CD14-positive monocyte (primary cell): Measurements from ENCODE around the gene SLC20A1. TPM values are rescaled to one million over a fixed set of nuclear protein-coding genes. Genes with fewer than 3 reads are reported as not detected.

Experiments used
- DNase-seq, 3 donors: peaks; one replicate each; pipeline ENCODE4 v3.0.0-alpha.2; 2011 to 2022
- H2AFZ ChIP-seq: 2 replicates; pipeline ENCODE4 v1.6.0; 2012; ENCODE audit warnings: mild to moderate bottlenecking, low read depth, low read length, inconsistent platforms; ENCODE audit not compliant: insufficient read depth, poor library complexity, severe bottlenecking
- H3K27ac ChIP-seq, 2 donors: 1 replicate in 1 of 2; 2 replicates in 1 of 2; pipeline ENCODE4 v1.5.1; 2012 to 2013; ENCODE audit warnings: low read length in 2 of 2, control low read depth in 1 of 2, inconsistent platforms in 1 of 2, low read depth in 1 of 2, mild to moderate bottlenecking in 1 of 2
- H3K27me3 ChIP-seq, 2 donors: one replicate each; pipeline versions ENCODE4 v1.6.0 to v1.6.1; 2011 to 2013; ENCODE audit warnings: low read length in 2 of 2; ENCODE audit not compliant: control insufficient read depth in 2 of 2, insufficient read depth in 2 of 2
- H3K36me3 ChIP-seq, 2 donors: replicated peaks in 1 of 2; 1 replicate in 1 of 2; 2 replicates in 1 of 2; pipeline versions ENCODE4 v1.5.1 to v1.6.1; 2012 to 2013; ENCODE audit warnings: low read length in 2 of 2, control low read depth in 1 of 2, inconsistent platforms in 1 of 2, mild to moderate bottlenecking in 1 of 2; ENCODE audit not compliant: insufficient read depth in 2 of 2, control insufficient read depth in 1 of 2
- H3K4me1 ChIP-seq, 2 donors: 1 replicate in 1 of 2; 2 replicates in 1 of 2; pipeline versions ENCODE4 v1.5.1 to v1.6.1; 2012 to 2013; ENCODE audit warnings: low read length in 2 of 2, control low read depth in 1 of 2, inconsistent platforms in 1 of 2, mild to moderate bottlenecking in 1 of 2, moderate library complexity in 1 of 2; ENCODE audit not compliant: insufficient read depth in 2 of 2, control insufficient read depth in 1 of 2
- H3K4me2 ChIP-seq: replicated peaks from 2 replicates; pipeline ENCODE3; 2012; ENCODE audit warnings: low read length, moderate library complexity, mild to moderate bottlenecking; ENCODE audit not compliant: poor library complexity, severe bottlenecking; ENCODE audit errors: extremely low read depth
- H3K4me3 ChIP-seq, 3 experiments: fragments of 200-600 bp in 1 of 3; sonication (generic) in 1 of 3; replicated peaks in 1 of 3; 1 replicate in 2 of 3; 2 replicates in 1 of 3; pipeline ENCODE4 v1.5.1; 2011 to 2013; ENCODE audit warnings: low read length in 3 of 3, mild to moderate bottlenecking in 3 of 3, control low read depth in 2 of 3, low read depth in 2 of 3, inconsistent platforms in 1 of 3, moderate library complexity in 1 of 3
- H3K79me2 ChIP-seq: 2 replicates; pipeline ENCODE4 v1.6.0; 2012; ENCODE audit warnings: mild to moderate bottlenecking, control low read depth, inconsistent platforms, low read length, moderate library complexity; ENCODE audit not compliant: insufficient read depth
- H3K9ac ChIP-seq: 2 replicates; pipeline ENCODE4 v1.6.0; 2017; ENCODE audit warnings: low read length, mild to moderate bottlenecking; ENCODE audit not compliant: insufficient read depth, poor library complexity, severe bottlenecking
- H3K9me3 ChIP-seq, 2 donors: replicated peaks in 1 of 2; 1 replicate in 1 of 2; 2 replicates in 1 of 2; pipeline versions ENCODE4 v1.5.1 to v1.6.1; 2012 to 2013; ENCODE audit warnings: low read length in 2 of 2, control low read depth in 1 of 2; ENCODE audit not compliant: control insufficient read depth in 1 of 2, insufficient read depth in 1 of 2
- H4K20me1 ChIP-seq: 2 replicates; pipeline ENCODE4 v1.6.0; 2012; ENCODE audit warnings: mild to moderate bottlenecking, low read length, control low read depth, moderate library complexity; ENCODE audit not compliant: insufficient read depth
- H3K27ac Mint-ChIP-seq, 7 donors: one replicate each; pipeline ENCODE4 v1.8.0; 2020; ENCODE audit warnings: mild to moderate bottlenecking in 7 of 7, mixed read lengths in 7 of 7, moderate library complexity in 6 of 7, inconsistent platforms in 2 of 7
- H3K27me3 Mint-ChIP-seq, 3 donors: one replicate each; pipeline ENCODE4 v1.8.0; 2021 to 2022; ENCODE audit warnings: low read depth in 3 of 3, mild to moderate bottlenecking in 3 of 3, mixed read lengths in 3 of 3, moderate library complexity in 3 of 3, inconsistent platforms in 1 of 3
- H3K36me3 Mint-ChIP-seq, 2 donors: one replicate each; pipeline ENCODE4 v1.8.0; 2020; ENCODE audit warnings: mixed read lengths in 2 of 2, inconsistent platforms in 1 of 2, mild to moderate bottlenecking in 1 of 2
- H3K4me1 Mint-ChIP-seq: one replicate; pipeline ENCODE4 v1.8.0; 2020; ENCODE audit warnings: mild to moderate bottlenecking, mixed read lengths
- H3K4me3 Mint-ChIP-seq, 2 donors: one replicate each; pipeline ENCODE4 v1.8.0; 2020; ENCODE audit warnings: mild to moderate bottlenecking in 2 of 2, mixed read lengths in 2 of 2, moderate library complexity in 1 of 2
- H3K9me3 Mint-ChIP-seq, 7 donors: one replicate each; pipeline ENCODE4 v1.8.0; 2020 to 2022; ENCODE audit warnings: mixed read lengths in 7 of 7, mild to moderate bottlenecking in 6 of 7, moderate library complexity in 6 of 7, inconsistent platforms in 2 of 7
- CTCF ChIP-seq: fragments of 200-600 bp; IDR thresholded peaks from one replicate; pipeline ENCODE4 v1.8.0; 2022; ENCODE audit warnings: antibody characterized with exemption, mild to moderate bottlenecking
- WGBS: methylation state at CpG from one replicate; pipeline ENCODE4 v1.1.5; 2013; ENCODE audit warnings: missing lambda C conversion rate; ENCODE audit not compliant: insufficient coverage; 5-methylcytosine and 5-hydroxymethylcytosine counted together
- intact Hi-C, 2 donors: fragments of 100-400 bp; cut with micrococcal nuclease; formaldehyde crosslinking; loops; one replicate each; pipeline versions ENCODE4 v1.15.0 to v1.15.1; 2023
- polyA plus RNA-seq, 3 donors: library from polyadenylated mRNA; depleted of rRNA in 1 of 3; unstranded in 2 of 3; stranded (reverse) in 1 of 3; fragments of 300-500 nt in 2 of 3; fragments of >200 nt in 1 of 3; fragmentation: Illumina TruSeq in 2 of 3; gene quantifications; 1 replicate in 2 of 3; 2 replicates in 1 of 3; pipeline ENCODE4 v1.2.3, GENCODE V29; 2012 to 2021

SLC20A1 gene
- polyA plus RNA-seq, 3 donors: 16.1 to 112 (median 36.3) TPM

GRCh38 chr2:112633708-112634107 is 12.0 kb upstream of the SLC20A1 start:
- Mint-ChIP-seq H3K36me3 (no peaks in the 10 kb centered on the region), H3K27ac (peak overlapping the region in 1 of 7 donors; percentile 65), H3K4me1 (peaks cover 62% of the 10 kb centered on the region), H3K27me3 (peaks cover 2 to 6% (median 2%) of the 10 kb centered on the region in 3 donors), H3K9me3 (no peaks in the 10 kb centered on the region), H3K4me3 (no peak overlapping the region)
- DNase-seq: no peak
- Histone ChIP-seq H3K4me3 (no peak overlapping the region), H2AFZ (no peak overlapping the region), H3K9ac (no peak overlapping the region), H3K27ac (no peak overlapping the region), H3K9me3 (no peaks in the 10 kb centered on the region), H3K27me3 (no peaks in the 10 kb centered on the region), H4K20me1 (no peaks in the 10 kb centered on the region), H3K79me2 (no peaks in the 10 kb centered on the region), H3K4me1 (peaks cover 41 to 59% of the 10 kb centered on the region in 2 donors), H3K4me2 (no peak overlapping the region), H3K36me3 (no peaks in the 10 kb centered on the region)
- 100% methylated on average over 1 of the region's 5 CpGs for WGBS
- no peak for TF ChIP-seq CTCF
- intact Hi-C loops: no loop called here

- H3K36me3 Mint-ChIP-seq: no peaks in the 10 kb centered on the region
- Histone ChIP-seq H3K4me3 (no peak overlapping the region), H3K36me3 (no peaks in the 10 kb centered on the region), H3K27ac (no peak overlapping the region), H3K9me3 (no peaks in the 10 kb centered on the region), H4K20me1 (no peaks in the 10 kb centered on the region), H3K9ac (no peak overlapping the region), H3K27me3 (no peaks in the 10 kb centered on the region), H3K4me2 (no peak overlapping the region), H2AFZ (no peak overlapping the region), H3K79me2 (no peaks in the 10 kb centered on the region), H3K4me1 (peaks cover 35 to 53% of the 10 kb centered on the region in 2 donors)
- no peak for DNase-seq
- no peak overlapping the region for H3K4me3 Mint-ChIP-seq
- 93% methylated on average over 12 of the region's 16 CpGs for WGBS
- intact Hi-C loops: no loop called here
- peaks cover 57% of the 10 kb centered on the region for H3K4me1 Mint-ChIP-seq
- peak overlapping the region in 1 of 7 donors; percentile 74 for H3K27ac Mint-ChIP-seq
- TF ChIP-seq CTCF: no peak
- H3K27me3 Mint-ChIP-seq: peaks cover 2 to 6% (median 3%) of the 10 kb centered on the region in 3 donors
- no peaks in the 10 kb centered on the region for H3K9me3 Mint-ChIP-seq
Measured at GRCh38 chr2:112634153-112634873, 11.4 kb upstream of the SLC20A1 start.
